Spinal cord (tissue), 10 donors: ENCODE measurements around the gene VPS26B. TPM values are rescaled to one million over a fixed set of nuclear protein-coding genes. Genes with fewer than 3 reads are reported as not detected.

Experiments
- DNase-seq, 6 donors: peaks; one replicate each; pipeline versions ENCODE4 v3.0.0 to v3.0.0-alpha.2; 2013 to 2015; ENCODE audit warnings: low spot score in 6 of 6, low read depth in 4 of 6
- H3K27ac ChIP-seq: one replicate; pipeline ENCODE4 v1.5.1; 2013; ENCODE audit warnings: low read depth, low read length, control low read depth
- H3K27me3 ChIP-seq: one replicate; pipeline ENCODE4 v1.6.1; 2013; ENCODE audit warnings: low read length; ENCODE audit not compliant: control insufficient read depth, insufficient read depth
- H3K36me3 ChIP-seq: one replicate; pipeline ENCODE4 v1.6.1; 2013; ENCODE audit warnings: low read length; ENCODE audit not compliant: control insufficient read depth, insufficient read depth
- H3K4me1 ChIP-seq: one replicate; pipeline ENCODE4 v1.6.1; 2013; ENCODE audit warnings: low read length; ENCODE audit not compliant: control insufficient read depth, insufficient read depth
- H3K4me3 ChIP-seq: one replicate; pipeline ENCODE4 v1.5.1; 2013; ENCODE audit warnings: low read depth, low read length, control low read depth
- H3K9me3 ChIP-seq: one replicate; pipeline ENCODE4 v1.6.1; 2013; ENCODE audit warnings: low read length; ENCODE audit not compliant: control insufficient read depth, insufficient read depth
- WGBS: methylation state at CpG from one replicate; pipeline ENCODE4 v1.1.5; 2013; ENCODE audit warnings: missing lambda C conversion rate; ENCODE audit not compliant: insufficient coverage; 5-methylcytosine and 5-hydroxymethylcytosine counted together
- polyA plus RNA-seq, 2 donors: library from polyadenylated mRNA; unstranded; fragments of 120-200 nt; gene quantifications; one replicate each; pipeline ENCODE4 v1.2.1, GENCODE V29; 2013; ENCODE audit not compliant: insufficient read length in 2 of 2
- total RNA-seq, 2 donors: library from RNA; depleted of rRNA in 1 of 2; stranded (reverse); fragments of 120-200 nt in 1 of 2; fragments of >200 nt in 1 of 2; gene quantifications; one replicate each; pipeline versions ENCODE4 v1.2.3 to v1.2.4, GENCODE V29; 2013 to 2014
- donor health status: healthy.

VPS26B gene
- total and polyA plus RNA-seq, 4 donors = 51.0 to 109 (median 76.9) TPM

DNA sequence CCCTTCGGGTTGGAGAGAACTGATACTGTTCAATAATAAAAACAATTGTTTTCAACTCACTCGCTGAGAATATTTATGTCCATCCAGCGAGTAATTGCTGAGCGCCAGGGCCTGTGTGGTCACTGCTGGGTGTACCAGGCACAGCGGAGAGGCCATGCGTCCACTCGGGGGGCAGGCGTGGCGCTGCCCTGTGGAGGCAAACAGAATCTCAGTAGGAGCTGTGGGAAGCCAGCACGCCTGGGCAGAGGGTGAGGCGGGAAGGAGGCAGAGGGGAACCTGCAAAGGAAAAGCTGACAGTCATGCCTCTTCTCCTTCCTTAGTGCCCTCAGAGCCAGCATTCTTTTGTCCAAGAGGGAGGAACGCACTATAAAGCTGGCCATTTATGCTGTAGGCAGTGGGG is 63.1 kb downstream of the VPS26B start:
- peaks cover 2% of the 10 kb centered on the region for H3K27me3 ChIP-seq
- no peak overlapping the region for H3K4me3 ChIP-seq
- H3K27ac ChIP-seq = no peak overlapping the region
- DNase-seq = no peak
- H3K4me1 ChIP-seq = peaks cover 15% of the 10 kb centered on the region
- WGBS = 54% methylated on average over 11 of the region's 12 CpGs
- no peaks in the 10 kb centered on the region for H3K9me3 ChIP-seq
- H3K36me3 ChIP-seq = no peaks in the 10 kb centered on the region

DNA sequence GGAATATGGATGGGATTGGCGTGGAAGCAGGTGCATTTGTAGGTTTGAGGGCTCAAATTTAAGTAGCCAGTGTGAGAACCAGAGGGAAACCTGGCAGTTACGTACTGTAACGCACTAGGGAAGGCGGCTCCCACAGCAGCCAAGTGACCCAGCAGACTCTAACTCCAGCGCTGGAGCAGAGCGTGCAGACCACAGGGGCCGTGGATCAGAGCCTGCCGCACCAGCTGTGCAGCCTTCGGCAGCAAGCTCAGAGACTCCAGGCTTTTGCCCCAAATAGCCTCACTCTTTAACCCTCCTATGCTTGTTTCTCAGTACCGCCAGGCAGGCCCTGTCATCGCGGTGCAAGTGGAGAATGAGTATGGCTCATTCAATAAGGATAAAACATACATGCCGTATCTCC is 64.0 kb downstream of the VPS26B start:
- WGBS = 82% methylated on average over 9 of the region's 13 CpGs
- Histone ChIP-seq H3K9me3 (no peaks in the 10 kb centered on the region), H3K4me1 (peaks cover 13% of the 10 kb centered on the region), H3K4me3 (no peak overlapping the region), H3K36me3 (no peaks in the 10 kb centered on the region), H3K27ac (no peak overlapping the region), H3K27me3 (peaks cover 2% of the 10 kb centered on the region)
- DNase-seq = no peak

DNA sequence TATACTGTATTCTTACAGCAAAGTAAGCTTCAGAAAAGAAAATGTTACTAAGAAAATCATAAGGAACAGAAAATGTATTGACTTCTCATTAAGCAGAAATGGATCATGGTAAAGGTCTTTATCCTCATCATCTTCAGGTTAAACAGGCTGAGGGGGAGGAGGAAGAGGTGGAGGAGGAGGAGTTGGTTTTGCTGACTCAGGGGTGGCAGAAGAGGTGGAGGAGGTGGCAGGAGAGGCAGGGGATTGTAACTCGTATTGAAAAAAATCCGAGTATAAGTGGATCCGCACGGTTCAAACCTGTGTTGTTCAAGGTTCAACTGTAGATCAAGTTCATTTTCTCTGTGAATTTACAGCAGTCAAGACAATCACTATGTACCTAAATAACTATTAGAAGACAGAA is 64.7 kb downstream of the VPS26B start:
- H3K4me1 ChIP-seq = peaks cover 13% of the 10 kb centered on the region
- no peaks in the 10 kb centered on the region for H3K9me3 ChIP-seq
- no peak overlapping the region for H3K27ac ChIP-seq
- peaks cover 2% of the 10 kb centered on the region for H3K27me3 ChIP-seq
- H3K4me3 ChIP-seq = no peak overlapping the region
- H3K36me3 ChIP-seq = no peaks in the 10 kb centered on the region
- WGBS = no CpG with 5 or more reads among the region's 4 CpGs
- no peak for DNase-seq

DNA sequence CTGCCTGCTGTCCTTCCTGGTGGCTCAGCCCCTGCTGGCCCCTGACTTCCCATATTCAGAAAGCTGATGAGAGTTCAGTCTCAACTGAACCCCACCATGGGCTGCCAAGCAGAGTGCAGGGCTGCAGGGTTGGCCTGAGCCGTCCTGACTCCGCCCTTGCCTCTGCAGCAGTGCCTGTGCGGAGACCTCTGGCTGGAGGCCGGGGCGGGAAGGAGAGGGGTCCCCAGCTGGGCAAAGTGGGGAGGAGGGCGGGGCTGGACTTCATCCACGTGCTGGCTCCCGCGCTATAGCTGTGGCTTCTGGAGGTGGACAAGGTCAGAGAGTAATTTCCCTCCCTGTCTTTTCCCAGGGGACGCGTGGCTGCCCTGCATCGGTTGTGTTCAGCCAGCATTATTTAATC is 65.3 kb downstream of the VPS26B start:
- WGBS = 29% methylated on average over 12 of the region's 12 CpGs
- H3K27me3 ChIP-seq = peaks cover 2% of the 10 kb centered on the region
- H3K9me3 ChIP-seq = no peaks in the 10 kb centered on the region
- peaks cover 13% of the 10 kb centered on the region for H3K4me1 ChIP-seq
- no peaks in the 10 kb centered on the region for H3K36me3 ChIP-seq
- DNase-seq = peak in 1 of 6 donors; percentile 4
- no peak overlapping the region for H3K27ac ChIP-seq
- no peak overlapping the region for H3K4me3 ChIP-seq

DNA sequence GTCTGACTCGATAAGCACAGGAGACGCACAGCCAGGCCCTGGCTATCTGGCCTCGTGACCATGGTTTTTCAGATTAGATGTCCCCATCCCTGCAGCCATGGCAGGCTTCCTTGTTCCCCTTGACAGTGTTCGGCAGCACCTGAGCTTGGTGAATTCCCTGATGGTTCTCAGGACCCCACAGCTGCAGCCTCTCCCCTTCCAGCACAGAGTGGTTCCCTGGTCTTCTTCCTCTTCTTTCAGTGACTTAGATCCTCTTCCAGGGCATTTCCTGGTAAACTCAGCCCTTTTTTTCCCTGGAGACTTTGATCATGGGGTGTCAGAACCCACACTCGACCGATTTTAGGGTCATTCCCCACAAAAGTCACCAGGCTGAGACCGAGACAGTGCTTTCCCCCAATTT is 66.2 kb downstream of the VPS26B start:
- Histone ChIP-seq H3K4me1 (peaks cover 13% of the 10 kb centered on the region), H3K9me3 (no peaks in the 10 kb centered on the region), H3K36me3 (no peaks in the 10 kb centered on the region), H3K27ac (no peak overlapping the region), H3K4me3 (no peak overlapping the region), H3K27me3 (peaks cover 2% of the 10 kb centered on the region)
- DNase-seq = no peak
- WGBS = 91% methylated on average over 7 of the region's 7 CpGs

DNA sequence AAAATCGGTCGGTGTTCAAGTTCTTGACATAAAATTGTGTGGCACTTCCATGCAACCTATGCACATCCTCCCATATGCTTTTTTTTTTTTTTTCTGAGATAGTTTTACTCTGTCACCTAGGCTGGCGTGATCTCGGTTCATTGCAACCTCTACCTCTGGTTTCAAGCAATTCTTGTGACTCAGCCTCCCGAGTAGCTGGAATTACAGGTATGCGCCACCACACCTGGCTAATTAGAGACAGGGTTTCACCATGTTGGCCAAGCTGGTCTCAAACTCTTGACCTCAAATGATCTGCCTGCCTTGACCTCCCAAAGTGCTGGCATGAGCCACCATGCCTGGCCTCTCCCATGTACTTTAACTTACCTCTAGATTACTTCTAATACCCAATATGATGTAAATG is 66.7 kb downstream of the VPS26B start:
- DNase-seq = no peak
- peaks cover 13% of the 10 kb centered on the region for H3K4me1 ChIP-seq
- peaks cover 2% of the 10 kb centered on the region for H3K27me3 ChIP-seq
- H3K9me3 ChIP-seq = no peaks in the 10 kb centered on the region
- 98% methylated on average over 4 of the region's 6 CpGs for WGBS
- no peak overlapping the region for H3K27ac ChIP-seq
- no peaks in the 10 kb centered on the region for H3K36me3 ChIP-seq
- no peak overlapping the region for H3K4me3 ChIP-seq

DNA sequence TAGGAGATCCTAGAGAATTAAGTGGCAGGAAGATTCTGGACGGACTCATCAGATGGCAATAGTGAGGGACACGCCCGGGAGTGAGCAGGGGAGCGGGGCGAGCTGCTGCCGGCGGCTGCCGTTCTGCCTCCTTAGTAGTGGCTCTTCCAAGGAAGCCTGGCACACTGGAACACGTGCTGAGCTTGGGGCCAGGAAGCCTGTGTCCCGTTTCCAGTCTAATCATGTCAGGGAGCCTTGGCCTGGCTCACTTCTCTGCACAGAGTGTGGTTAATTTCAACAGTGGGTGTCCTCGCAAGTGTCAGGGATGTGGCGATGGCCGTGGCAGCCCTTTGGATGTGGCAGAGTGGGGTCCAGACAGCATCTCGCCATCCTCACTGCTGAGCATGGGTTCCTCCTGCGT is 68.2 kb downstream of the VPS26B start:
- Histone ChIP-seq H3K27me3 (peaks cover 2% of the 10 kb centered on the region), H3K27ac (no peak overlapping the region), H3K9me3 (no peaks in the 10 kb centered on the region), H3K4me1 (peaks cover 10% of the 10 kb centered on the region), H3K4me3 (no peak overlapping the region), H3K36me3 (no peaks in the 10 kb centered on the region)
- no peak for DNase-seq
- 88% methylated on average over 15 of the region's 15 CpGs for WGBS

DNA sequence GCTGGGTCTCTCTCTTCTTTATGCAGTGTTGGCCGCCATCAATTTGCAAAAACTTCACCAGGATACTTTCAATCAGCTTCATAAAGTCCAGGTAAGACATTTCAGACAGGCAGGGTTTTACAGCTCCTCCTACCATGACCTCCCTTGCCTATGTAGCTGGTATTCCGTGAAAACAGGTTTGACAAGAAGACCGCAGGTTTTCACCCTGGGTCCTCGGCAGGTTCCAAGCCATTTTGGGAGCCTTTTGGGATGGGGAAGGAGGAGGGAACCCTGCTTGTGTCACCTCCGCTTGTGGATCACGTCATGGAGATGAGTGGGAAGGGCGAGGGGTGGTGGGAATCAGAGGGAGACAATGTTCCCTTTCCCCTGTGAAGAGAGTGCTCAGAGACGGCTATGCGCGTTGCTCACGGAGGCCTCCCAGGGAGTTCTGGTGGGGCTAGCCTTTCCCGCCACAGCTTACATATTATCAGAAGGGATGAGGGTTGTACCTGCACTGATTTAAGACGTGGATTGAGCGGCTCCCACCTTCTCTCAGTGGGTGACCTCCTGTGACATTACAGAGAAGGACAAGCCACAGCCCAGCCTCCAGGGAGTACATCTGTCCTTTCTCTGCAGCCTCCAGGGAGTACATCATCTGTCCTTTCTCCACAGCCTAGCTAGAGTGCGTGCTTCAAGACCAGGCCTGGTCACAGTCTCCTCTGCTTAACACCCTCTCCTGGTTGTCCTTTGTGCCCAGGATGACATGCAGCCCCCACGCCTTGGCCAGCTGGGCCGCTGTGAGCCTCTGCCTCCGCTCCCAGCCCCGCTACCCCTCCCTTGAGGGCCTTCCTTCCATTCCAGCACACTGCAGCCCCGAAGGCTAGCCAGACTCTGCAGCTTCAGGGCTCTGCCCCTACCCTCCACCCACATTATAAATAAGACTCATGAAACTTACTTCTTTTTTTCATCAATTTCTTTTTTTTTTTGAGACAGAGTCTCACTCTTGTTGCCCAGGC is 68.9 kb downstream of the VPS26B start:
- no peak for DNase-seq
- peaks cover 2% of the 10 kb centered on the region for H3K4me1 ChIP-seq
- H3K9me3 ChIP-seq = no peaks in the 10 kb centered on the region
- no peak overlapping the region for H3K27ac ChIP-seq
- H3K4me3 ChIP-seq = no peak overlapping the region
- H3K27me3 ChIP-seq = peaks cover 2% of the 10 kb centered on the region
- H3K36me3 ChIP-seq = no peaks in the 10 kb centered on the region
- WGBS = 88% methylated on average over 16 of the region's 20 CpGs

DNA sequence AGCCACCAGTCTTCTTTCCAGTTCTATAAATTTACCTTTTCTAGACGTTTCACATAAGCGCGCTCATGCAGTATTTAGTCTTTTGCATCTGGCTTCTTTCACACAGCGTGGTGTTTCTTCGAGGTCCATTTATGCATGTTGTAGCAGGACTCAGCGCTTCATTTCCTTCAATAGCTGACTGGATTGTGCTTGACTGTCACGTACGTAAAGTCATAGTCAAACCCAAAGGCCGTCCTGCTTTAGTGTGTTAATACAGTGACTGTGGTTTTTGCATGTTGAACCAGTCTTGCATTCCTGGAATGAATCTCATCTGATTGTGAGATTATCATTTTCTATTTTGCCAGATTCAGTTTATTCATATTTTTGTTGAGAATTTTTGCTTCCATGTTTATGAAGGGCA is 70.2 kb downstream of the VPS26B start:
- Histone ChIP-seq H3K36me3 (no peaks in the 10 kb centered on the region), H3K9me3 (no peaks in the 10 kb centered on the region), H3K4me1 (peaks cover 2% of the 10 kb centered on the region), H3K4me3 (no peak overlapping the region), H3K27me3 (peaks cover under 1% of the 10 kb centered on the region), H3K27ac (no peak overlapping the region)
- DNase-seq = no peak
- WGBS = 82% methylated on average over 5 of the region's 9 CpGs
